Astrocyte of the cerebellum (primary cell): ENCODE results near the gene PPAN.
A peak's percentile ranks its signal among the peaks of the same experiment; 100 is the strongest.

ENCODE experiments used
- DNase-seq: peaks from one replicate; pipeline ENCODE4 v3.0.0-alpha.2; 2011; ENCODE audit warnings: low read depth
- H3K4me3 ChIP-seq: 2 replicates; pipeline ENCODE4 v1.5.1; 2011; ENCODE audit warnings: mild to moderate bottlenecking, low read depth, low read length, moderate library complexity
- in situ Hi-C: cut with HindIII; loops from 2 replicates; pipeline ENCODE4 v1.10.0; 2017; ENCODE audit warnings: low sequenced_read_pairs
- TF ChIP-seq, protein P1 (sequence below): IDR thresholded peaks from 2 replicates; pipeline ENCODE4 v1.5.1; 2012; ENCODE audit warnings: low read length, low read depth, moderate library complexity, mild to moderate bottlenecking; ENCODE audit errors: missing control alignments

The PPAN gene

DNA sequence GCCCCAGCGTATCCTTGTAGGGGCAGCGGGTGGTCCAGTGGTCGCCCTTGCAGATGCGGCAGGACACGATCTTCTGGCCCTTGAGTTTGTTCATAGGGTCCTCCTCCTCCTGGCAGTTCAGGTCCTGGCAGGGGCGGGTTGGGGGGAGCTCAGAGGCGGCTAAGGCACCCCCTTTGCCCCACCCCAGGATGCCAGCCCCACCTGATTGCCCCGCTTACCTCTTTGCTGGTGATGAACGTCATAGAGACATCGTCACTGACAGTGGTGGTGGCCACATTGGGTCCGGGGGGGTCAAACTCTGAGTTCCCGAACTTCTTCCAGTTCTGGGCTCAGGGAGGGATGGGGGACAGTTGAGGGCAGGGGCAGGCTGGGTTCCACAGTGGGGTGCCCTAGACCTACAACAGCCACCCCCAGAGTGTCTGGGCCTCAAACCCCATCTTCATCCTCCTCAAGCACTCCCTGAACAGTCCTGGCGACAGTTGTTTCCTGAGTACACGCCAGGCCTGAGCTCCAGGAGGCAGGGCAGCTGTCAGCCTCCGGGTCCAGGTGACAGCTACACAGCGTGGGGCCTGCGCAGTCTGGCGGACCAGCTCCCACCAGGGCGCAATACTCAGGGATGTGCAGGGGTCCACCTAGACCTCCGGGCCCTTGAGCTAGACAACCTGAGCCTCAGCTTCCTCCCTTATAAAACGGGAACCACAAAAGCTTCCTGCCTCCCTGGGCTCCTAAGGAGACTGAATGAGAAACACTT, 10.9 kb downstream of the PPAN start:
- TF ChIP-seq, protein P1, sequence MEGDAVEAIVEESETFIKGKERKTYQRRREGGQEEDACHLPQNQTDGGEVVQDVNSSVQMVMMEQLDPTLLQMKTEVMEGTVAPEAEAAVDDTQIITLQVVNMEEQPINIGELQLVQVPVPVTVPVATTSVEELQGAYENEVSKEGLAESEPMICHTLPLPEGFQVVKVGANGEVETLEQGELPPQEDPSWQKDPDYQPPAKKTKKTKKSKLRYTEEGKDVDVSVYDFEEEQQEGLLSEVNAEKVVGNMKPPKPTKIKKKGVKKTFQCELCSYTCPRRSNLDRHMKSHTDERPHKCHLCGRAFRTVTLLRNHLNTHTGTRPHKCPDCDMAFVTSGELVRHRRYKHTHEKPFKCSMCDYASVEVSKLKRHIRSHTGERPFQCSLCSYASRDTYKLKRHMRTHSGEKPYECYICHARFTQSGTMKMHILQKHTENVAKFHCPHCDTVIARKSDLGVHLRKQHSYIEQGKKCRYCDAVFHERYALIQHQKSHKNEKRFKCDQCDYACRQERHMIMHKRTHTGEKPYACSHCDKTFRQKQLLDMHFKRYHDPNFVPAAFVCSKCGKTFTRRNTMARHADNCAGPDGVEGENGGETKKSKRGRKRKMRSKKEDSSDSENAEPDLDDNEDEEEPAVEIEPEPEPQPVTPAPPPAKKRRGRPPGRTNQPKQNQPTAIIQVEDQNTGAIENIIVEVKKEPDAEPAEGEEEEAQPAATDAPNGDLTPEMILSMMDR = no peak
- in situ Hi-C loops = no loop called here
- no peak for DNase-seq
- H3K4me3 ChIP-seq = no peak overlapping the region

DNA sequence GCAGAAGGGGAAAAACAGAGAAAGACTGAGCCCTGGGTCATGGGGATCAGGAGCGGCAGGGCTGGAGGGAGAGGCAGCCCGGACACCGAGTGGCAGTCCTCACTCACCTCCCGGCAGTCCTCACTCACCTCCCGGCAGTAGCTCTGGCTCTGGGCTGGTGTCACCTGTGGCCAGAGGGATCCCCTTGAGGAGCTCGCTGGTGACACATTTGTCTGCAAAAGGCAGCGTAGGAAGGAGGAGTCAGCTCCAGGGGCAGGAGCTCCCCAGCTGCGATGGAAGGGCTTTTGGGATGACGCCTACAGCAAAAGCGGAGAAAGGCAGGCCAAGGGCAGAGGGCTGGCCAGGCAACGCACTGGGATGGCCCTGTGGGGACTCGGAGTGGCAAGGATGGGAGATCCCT, 12.8 kb downstream of the PPAN start:
- in situ Hi-C loops = no loop called here
- H3K4me3 ChIP-seq = peak overlapping the region; percentile 96
- TF ChIP-seq, protein P1 = no peak
- no peak for DNase-seq

DNA sequence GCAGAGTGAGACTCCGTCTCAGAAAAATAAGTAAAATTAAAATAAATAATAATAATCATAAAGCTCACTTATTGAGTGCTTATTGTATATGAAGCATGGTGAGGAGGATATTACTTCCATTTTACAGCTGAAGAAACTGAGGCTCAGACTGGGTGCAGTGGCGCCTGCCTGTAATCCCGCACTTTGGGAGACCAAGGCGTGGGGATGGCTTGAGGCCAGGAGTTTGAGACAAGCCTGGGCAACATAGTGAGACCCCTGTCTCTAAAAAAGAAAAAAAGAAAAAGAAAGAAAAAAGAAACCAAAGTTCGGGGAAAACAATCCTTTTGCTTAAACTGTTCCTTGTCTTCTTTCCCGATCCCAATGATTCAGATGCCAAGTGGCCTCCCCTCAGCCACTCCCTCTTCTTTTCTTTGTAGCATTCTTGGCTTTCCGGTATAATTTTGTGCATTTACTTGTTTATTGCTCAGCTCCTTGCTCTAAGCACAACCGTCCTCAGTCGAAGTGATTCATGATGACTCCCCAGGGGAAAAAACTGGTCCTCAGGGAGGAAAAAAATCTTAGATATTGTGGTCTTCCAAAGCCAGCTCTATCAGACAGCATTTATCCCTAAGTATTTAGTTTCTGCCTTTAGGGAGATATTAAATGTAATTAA, 14.5 kb downstream of the PPAN start:
- TF ChIP-seq, protein P1 = no peak
- peak; percentile 38 for DNase-seq
- no peak overlapping the region for H3K4me3 ChIP-seq
- in situ Hi-C loops = no loop called here

DNA sequence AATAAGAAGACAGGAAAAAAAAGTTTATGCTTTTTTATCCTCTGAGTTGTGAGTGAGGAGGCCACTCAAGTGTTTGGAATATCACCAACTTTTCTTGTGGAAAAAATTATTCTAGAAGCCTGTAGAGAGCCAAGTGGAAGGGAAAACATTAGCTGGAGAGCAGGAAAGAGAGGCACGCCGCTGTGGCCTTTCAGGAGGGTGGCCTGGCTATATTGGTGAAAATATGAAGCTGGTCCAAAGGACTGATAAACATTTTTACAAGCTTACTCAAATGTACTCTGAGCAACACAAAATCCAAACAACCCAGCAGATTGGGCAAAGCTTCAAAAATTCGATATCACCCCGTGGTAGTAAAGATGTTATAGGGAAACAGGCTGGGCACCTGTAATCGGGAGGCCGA, 15.9 kb downstream of the PPAN start:
- in situ Hi-C loops = no loop called here
- TF ChIP-seq, protein P1 = no peak
- no peak for DNase-seq
- H3K4me3 ChIP-seq = no peak overlapping the region

DNA sequence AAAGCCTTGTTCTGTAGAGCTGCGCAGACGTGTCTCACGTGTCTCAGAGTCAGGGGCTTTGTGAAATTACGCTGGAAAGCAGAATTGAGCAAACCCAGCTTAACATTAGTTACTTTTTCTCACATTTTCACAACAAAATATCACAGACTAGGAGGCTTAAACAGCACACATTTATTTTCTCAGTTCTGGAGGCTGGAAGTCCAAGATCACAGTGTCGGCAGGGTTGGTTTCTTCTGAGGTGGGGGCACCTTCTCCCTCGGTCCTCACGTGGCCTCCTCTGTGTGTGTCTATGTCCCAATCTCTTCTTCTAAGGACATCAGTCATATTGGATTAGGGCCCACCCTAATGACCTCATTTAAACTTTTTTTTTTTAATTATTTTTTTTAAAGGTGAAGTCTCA, 18.3 kb downstream of the PPAN start:
- in situ Hi-C loops = no loop called here
- TF ChIP-seq, protein P1 = no peak
- DNase-seq = no peak
- H3K4me3 ChIP-seq = no peak overlapping the region

DNA sequence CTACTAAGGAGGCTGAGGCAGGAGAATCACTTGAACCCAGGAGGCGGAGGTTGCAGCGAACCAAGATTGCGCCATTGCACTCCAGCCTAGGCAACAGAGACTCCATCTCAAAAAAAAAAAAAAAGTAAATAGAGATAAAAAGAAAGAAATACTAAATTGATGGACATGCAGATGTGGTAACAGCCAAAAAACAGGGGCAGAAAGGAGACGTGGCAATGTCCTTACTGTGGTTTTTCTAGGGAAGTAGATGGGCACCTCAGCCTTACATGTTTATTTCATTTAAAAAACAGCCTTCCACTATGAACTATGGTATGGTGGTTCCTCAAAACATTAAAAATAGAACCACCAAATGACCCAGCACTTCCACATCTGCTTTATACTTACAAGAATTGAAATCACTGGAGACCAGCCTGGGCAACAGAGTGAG, 20.1 kb downstream of the PPAN start:
- in situ Hi-C loops = no loop called here
- no peak overlapping the region for H3K4me3 ChIP-seq
- no peak for DNase-seq
- TF ChIP-seq, protein P1 = no peak
